ENCODE results near the gene KSR1. TPM values are rescaled to one million over a fixed set of nuclear protein-coding genes. Genes with fewer than 3 reads are reported as not detected.

KSR1 gene
- total RNA-seq, 1 donor from 2014 or later, result 40.3 TPM

- intact Hi-C loops (cut with DNase I), result loop anchor here (10.0 kb wide), 2 partner anchors 96 to 114 kb away; no protein-coding TSS in a partner anchor
- H3K4me1 ChIP-seq, result peaks cover 4% of the 10 kb centered on the region
Observed at GRCh38 chr17:27450416-27450815, 5.8 kb upstream of the KSR1 start.

GRCh38 chr17:27451906-27452305 lies 4.3 kb upstream of the KSR1 start:
- H3K9me3 ChIP-seq, result no peaks in the 10 kb centered on the region
- TF ChIP-seq POLR2AphosphoS5 (IDR thresholded peaks at IDR 0.05; ENCODE audit: insufficient read depth in 1 of 2, low read depth in 1 of 2) (no peak), CTCF (IDR thresholded peaks at IDR 0.05) (no peak), POLR2A (IDR thresholded peaks at IDR 0.05) (no peak)
- no peak overlapping the region for H3K27ac ChIP-seq
- DNase-seq (ENCODE audit: extremely low spot score in 2 of 2), result no peak
- H3K27me3 ChIP-seq, result no peaks in the 10 kb centered on the region
- intact Hi-C loops (cut with DNase I), result loop anchor here (10.0 kb wide), 2 partner anchors 97 to 113 kb away; no protein-coding TSS in a partner anchor
- peaks cover 12% of the 10 kb centered on the region for H3K4me1 ChIP-seq
- H3K4me3 ChIP-seq, result no peak overlapping the region
- no peaks in the 10 kb centered on the region for H3K36me3 ChIP-seq

More at GRCh38 chr17:27450416-27450815, 5.8 kb upstream of the KSR1 start:
- TF ChIP-seq CTCF (IDR thresholded peaks at IDR 0.05) (no peak), POLR2AphosphoS5 (IDR thresholded peaks at IDR 0.05; ENCODE audit: insufficient read depth in 1 of 2, low read depth in 1 of 2) (no peak), POLR2A (IDR thresholded peaks at IDR 0.05) (no peak)
- Histone ChIP-seq H3K27me3 (no peaks in the 10 kb centered on the region), H3K27ac (no peak overlapping the region), H3K9me3 (no peaks in the 10 kb centered on the region), H3K4me3 (no peak overlapping the region), H3K36me3 (no peaks in the 10 kb centered on the region)
- no peak for DNase-seq (ENCODE audit: extremely low spot score in 2 of 2)

GRCh38 chr17:27452828-27453227 lies 3.4 kb upstream of the KSR1 start:
- Histone ChIP-seq H3K36me3 (no peaks in the 10 kb centered on the region), H3K27me3 (no peaks in the 10 kb centered on the region), H3K27ac (no peak overlapping the region), H3K4me3 (no peak overlapping the region), H3K9me3 (no peaks in the 10 kb centered on the region), H3K4me1 (peaks cover 22% of the 10 kb centered on the region)
- no peak for DNase-seq (ENCODE audit: extremely low spot score in 2 of 2)
- intact Hi-C loops (cut with DNase I), result loop anchor here (10.0 kb wide), 2 partner anchors 98 to 112 kb away; no protein-coding TSS in a partner anchor
- no peak for TF ChIP-seq POLR2AphosphoS5 (IDR thresholded peaks at IDR 0.05; ENCODE audit: insufficient read depth in 1 of 2, low read depth in 1 of 2)

- TF ChIP-seq CTCF (IDR thresholded peaks at IDR 0.05), result no peak
- no peak for TF ChIP-seq POLR2AphosphoS5 (IDR thresholded peaks at IDR 0.05; ENCODE audit: insufficient read depth in 1 of 2, low read depth in 1 of 2)
- no peak for TF ChIP-seq POLR2A (IDR thresholded peaks at IDR 0.05)
- intact Hi-C loops (cut with DNase I), result loop anchor here (10.0 kb wide), 2 partner anchors 99 to 111 kb away; no protein-coding TSS in a partner anchor
- H3K4me3 ChIP-seq, result no peak overlapping the region
Observed at GRCh38 chr17:27453471-27453870, 2.8 kb upstream of the KSR1 start.

GRCh38 chr17:27454089-27454488 lies 2.2 kb upstream of the KSR1 start:
- Histone ChIP-seq H3K27me3 (no peaks in the 10 kb centered on the region), H3K4me3 (no peak overlapping the region), H3K27ac (no peak overlapping the region), H3K36me3 (no peaks in the 10 kb centered on the region), H3K9me3 (no peaks in the 10 kb centered on the region), H3K4me1 (peaks cover 34% of the 10 kb centered on the region)
- no peak for TF ChIP-seq POLR2A (IDR thresholded peaks at IDR 0.05)
- no peak for TF ChIP-seq CTCF (IDR thresholded peaks at IDR 0.05)
- no peak for TF ChIP-seq POLR2AphosphoS5 (IDR thresholded peaks at IDR 0.05; ENCODE audit: insufficient read depth in 1 of 2, low read depth in 1 of 2)
- DNase-seq (ENCODE audit: extremely low spot score in 2 of 2), result no peak
- intact Hi-C loops (cut with DNase I), result loop anchor here (10.0 kb wide), 2 partner anchors 99 to 111 kb away; no protein-coding TSS in a partner anchor

More at GRCh38 chr17:27453471-27453870, 2.8 kb upstream of the KSR1 start:
- no peaks in the 10 kb centered on the region for H3K9me3 ChIP-seq
- H3K36me3 ChIP-seq, result no peaks in the 10 kb centered on the region
- H3K27me3 ChIP-seq, result no peaks in the 10 kb centered on the region
- H3K4me1 ChIP-seq, result peaks cover 28% of the 10 kb centered on the region
- DNase-seq (ENCODE audit: extremely low spot score in 2 of 2), result no peak
- H3K27ac ChIP-seq, result no peak overlapping the region

Measured in vagina (tissue), 2 donors.